DOHH2 (cell line): Measurements from ENCODE around the gene CWC25.

Source experiments
- EZH2phosphoT487 ChIP-seq: fragments of 200-600 bp; sonication (generic); IDR thresholded peaks from 2 replicates; pipeline ENCODE4 v1.6.1; 2017; ENCODE audit warnings: borderline replicate concordance, mild to moderate bottlenecking, antibody characterized with exemption, low read length, moderate library complexity, mixed read lengths
- TF ChIP-seq, protein P1 (sequence below): fragments of 200-600 bp; sonication (generic); IDR thresholded peaks from one replicate; pipeline ENCODE4 v1.5.1; 2014; ENCODE audit warnings: antibody characterized with exemption, mild to moderate bottlenecking, low read depth, low read length; ENCODE audit not compliant: poor library complexity, severe bottlenecking

DNA sequence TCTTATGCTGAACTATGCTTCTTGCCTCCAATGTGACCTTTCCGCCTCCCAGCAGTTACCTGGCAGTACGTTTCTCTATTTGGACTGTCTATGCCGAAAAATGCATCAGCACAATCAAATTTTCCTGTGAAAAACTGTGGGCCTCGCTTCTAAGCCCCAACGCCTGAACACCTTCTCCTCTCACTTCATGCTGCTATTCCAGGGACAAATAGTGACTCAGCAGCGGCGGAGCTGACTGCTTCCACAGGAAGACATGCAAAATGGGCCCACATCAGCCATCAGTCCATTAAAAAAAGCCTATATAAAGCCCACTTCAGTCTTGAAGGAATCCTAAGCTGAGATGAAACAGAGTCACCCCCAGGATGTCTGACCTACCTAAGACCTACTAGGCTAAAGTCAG, 15.3 kb downstream of the CWC25 start:
- TF ChIP-seq, protein P1, sequence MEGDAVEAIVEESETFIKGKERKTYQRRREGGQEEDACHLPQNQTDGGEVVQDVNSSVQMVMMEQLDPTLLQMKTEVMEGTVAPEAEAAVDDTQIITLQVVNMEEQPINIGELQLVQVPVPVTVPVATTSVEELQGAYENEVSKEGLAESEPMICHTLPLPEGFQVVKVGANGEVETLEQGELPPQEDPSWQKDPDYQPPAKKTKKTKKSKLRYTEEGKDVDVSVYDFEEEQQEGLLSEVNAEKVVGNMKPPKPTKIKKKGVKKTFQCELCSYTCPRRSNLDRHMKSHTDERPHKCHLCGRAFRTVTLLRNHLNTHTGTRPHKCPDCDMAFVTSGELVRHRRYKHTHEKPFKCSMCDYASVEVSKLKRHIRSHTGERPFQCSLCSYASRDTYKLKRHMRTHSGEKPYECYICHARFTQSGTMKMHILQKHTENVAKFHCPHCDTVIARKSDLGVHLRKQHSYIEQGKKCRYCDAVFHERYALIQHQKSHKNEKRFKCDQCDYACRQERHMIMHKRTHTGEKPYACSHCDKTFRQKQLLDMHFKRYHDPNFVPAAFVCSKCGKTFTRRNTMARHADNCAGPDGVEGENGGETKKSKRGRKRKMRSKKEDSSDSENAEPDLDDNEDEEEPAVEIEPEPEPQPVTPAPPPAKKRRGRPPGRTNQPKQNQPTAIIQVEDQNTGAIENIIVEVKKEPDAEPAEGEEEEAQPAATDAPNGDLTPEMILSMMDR, result no peak
- TF ChIP-seq EZH2phosphoT487, result no peak
